ENCODE results near the gene STEAP2. TPM values are rescaled to one million over a fixed set of nuclear protein-coding genes. Genes with fewer than 3 reads are reported as not detected.

The STEAP2 gene
- total RNA-seq, 4 donors from 2014 or later, result 17.3 to 61.5 (median 20.6) TPM

GRCh38 chr7:90225181-90225580 lies 13.6 kb downstream of the STEAP2 start:
- Histone ChIP-seq H3K4me1 (no peaks in the 10 kb centered on the region), H3K27ac (no peak overlapping the region), H3K27me3 (no peaks in the 10 kb centered on the region), H3K4me3 (no peak overlapping the region), H3K36me3 (peaks cover 0 to 5% (median 0%) of the 10 kb centered on the region in 3 donors), H3K9me3 (no peaks in the 10 kb centered on the region)
- DNase-seq (ENCODE audit: low spot score in 2 of 2), result no peak
- 90 to 98% methylated on average over 3 of the region's 3 CpGs for WGBS, 2 donors
- TF ChIP-seq POLR2A (IDR thresholded peaks at IDR 0.05) (no peak), CTCF (IDR thresholded peaks at IDR 0.05) (no peak), EP300 (IDR thresholded peaks at IDR 0.05) (no peak)

GRCh38 chr7:90225601-90226000 lies 14.1 kb downstream of the STEAP2 start:
- WGBS, 2 donors, result 62 to 70% methylated on average over 1 of the region's 1 CpG

GRCh38 chr7:90227259-90227658 lies 15.7 kb downstream of the STEAP2 start:
- no peak for DNase-seq (ENCODE audit: low spot score in 2 of 2)
- H3K27me3 ChIP-seq, result no peaks in the 10 kb centered on the region
- WGBS, 2 donors, result 70 to 80% methylated on average over 5 of the region's 5 CpGs
- no peaks in the 10 kb centered on the region for H3K9me3 ChIP-seq
- no peak overlapping the region for H3K27ac ChIP-seq
- H3K4me3 ChIP-seq, result no peak overlapping the region
- peaks cover 0 to 5% (median 0%) of the 10 kb centered on the region in 3 donors for H3K36me3 ChIP-seq
- no peaks in the 10 kb centered on the region for H3K4me1 ChIP-seq
- TF ChIP-seq POLR2A (IDR thresholded peaks at IDR 0.05) (no peak), CTCF (IDR thresholded peaks at IDR 0.05) (no peak), EP300 (IDR thresholded peaks at IDR 0.05) (no peak)

More at GRCh38 chr7:90225601-90226000, 14.1 kb downstream of the STEAP2 start:
- Histone ChIP-seq H3K27me3 (no peaks in the 10 kb centered on the region), H3K27ac (no peak overlapping the region), H3K4me3 (no peak overlapping the region), H3K36me3 (peaks cover 0 to 5% (median 0%) of the 10 kb centered on the region in 3 donors), H3K9me3 (no peaks in the 10 kb centered on the region), H3K4me1 (no peaks in the 10 kb centered on the region)
- no peak for DNase-seq (ENCODE audit: low spot score in 2 of 2)
- TF ChIP-seq POLR2A (IDR thresholded peaks at IDR 0.05) (no peak), CTCF (IDR thresholded peaks at IDR 0.05) (no peak), EP300 (IDR thresholded peaks at IDR 0.05) (no peak)

- Histone ChIP-seq H3K36me3 (peaks cover 0 to 5% (median 0%) of the 10 kb centered on the region in 3 donors), H3K27ac (no peak overlapping the region), H3K9me3 (no peaks in the 10 kb centered on the region), H3K4me3 (no peak overlapping the region), H3K4me1 (no peaks in the 10 kb centered on the region), H3K27me3 (no peaks in the 10 kb centered on the region)
- 81 to 88% methylated on average over 2 of the region's 2 CpGs for WGBS, 2 donors
- TF ChIP-seq POLR2A (IDR thresholded peaks at IDR 0.05) (no peak), EP300 (IDR thresholded peaks at IDR 0.05) (no peak), CTCF (IDR thresholded peaks at IDR 0.05) (no peak)
- DNase-seq (ENCODE audit: low spot score in 2 of 2), result no peak
Measured at GRCh38 chr7:90229682-90230081, 18.1 kb downstream of the STEAP2 start.

- no peaks in the 10 kb centered on the region for H3K9me3 ChIP-seq
- H3K4me3 ChIP-seq, result no peak overlapping the region
- no peaks in the 10 kb centered on the region for H3K27me3 ChIP-seq
- H3K36me3 ChIP-seq, result peaks cover 0 to 5% (median 0%) of the 10 kb centered on the region in 3 donors
- TF ChIP-seq CTCF (IDR thresholded peaks at IDR 0.05) (no peak), EP300 (IDR thresholded peaks at IDR 0.05) (no peak), POLR2A (IDR thresholded peaks at IDR 0.05) (no peak)
- WGBS, 2 donors, result 88 to 93% methylated on average over 2 of the region's 2 CpGs
- no peak for DNase-seq (ENCODE audit: low spot score in 2 of 2)
- H3K27ac ChIP-seq, result peak overlapping the region in 1 of 4 donors; percentile 13
- H3K4me1 ChIP-seq, result no peaks in the 10 kb centered on the region
Measured at GRCh38 chr7:90230834-90231233, 19.3 kb downstream of the STEAP2 start.
